ENCODE results near the gene PNPLA3. TPM values are rescaled to one million over a fixed set of nuclear protein-coding genes. Genes with fewer than 3 reads are reported as not detected.

Gene PNPLA3
- total RNA-seq, 1 donor from 2014 or later = 6.1 TPM

DNA sequence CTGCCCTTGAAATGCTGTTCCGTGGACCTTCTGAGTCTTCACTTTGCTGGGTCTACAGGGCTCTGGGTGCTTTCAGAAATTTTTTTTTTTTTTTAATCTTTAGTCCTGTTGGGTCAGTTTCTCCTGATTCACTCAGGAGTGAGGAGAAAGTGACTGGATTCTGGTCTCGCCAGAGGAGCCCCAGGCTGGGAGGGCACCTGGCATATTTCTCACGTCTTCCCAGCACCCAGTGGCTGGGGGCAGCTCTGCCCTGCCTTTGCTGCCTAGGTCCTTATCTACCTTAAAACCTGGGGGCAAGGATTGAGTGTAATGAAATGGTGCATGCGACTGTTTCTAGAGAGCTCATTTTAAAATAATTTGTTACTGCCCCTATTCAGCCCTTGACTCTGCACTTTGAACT lies 55.0 kb downstream of the PNPLA3 start:
- DNase-seq (ENCODE audit: low spot score in 2 of 2, unreplicated experiment in 2 of 2) = no peak
- H3K4me1 Mint-ChIP-seq = no peaks in the 10 kb centered on the region
- no peaks in the 10 kb centered on the region for H3K27me3 Mint-ChIP-seq (ENCODE audit: low read depth)
- no peak overlapping the region for H3K27ac Mint-ChIP-seq
- no peaks in the 10 kb centered on the region for H3K9me3 Mint-ChIP-seq
- TF ChIP-seq, protein P1, sequence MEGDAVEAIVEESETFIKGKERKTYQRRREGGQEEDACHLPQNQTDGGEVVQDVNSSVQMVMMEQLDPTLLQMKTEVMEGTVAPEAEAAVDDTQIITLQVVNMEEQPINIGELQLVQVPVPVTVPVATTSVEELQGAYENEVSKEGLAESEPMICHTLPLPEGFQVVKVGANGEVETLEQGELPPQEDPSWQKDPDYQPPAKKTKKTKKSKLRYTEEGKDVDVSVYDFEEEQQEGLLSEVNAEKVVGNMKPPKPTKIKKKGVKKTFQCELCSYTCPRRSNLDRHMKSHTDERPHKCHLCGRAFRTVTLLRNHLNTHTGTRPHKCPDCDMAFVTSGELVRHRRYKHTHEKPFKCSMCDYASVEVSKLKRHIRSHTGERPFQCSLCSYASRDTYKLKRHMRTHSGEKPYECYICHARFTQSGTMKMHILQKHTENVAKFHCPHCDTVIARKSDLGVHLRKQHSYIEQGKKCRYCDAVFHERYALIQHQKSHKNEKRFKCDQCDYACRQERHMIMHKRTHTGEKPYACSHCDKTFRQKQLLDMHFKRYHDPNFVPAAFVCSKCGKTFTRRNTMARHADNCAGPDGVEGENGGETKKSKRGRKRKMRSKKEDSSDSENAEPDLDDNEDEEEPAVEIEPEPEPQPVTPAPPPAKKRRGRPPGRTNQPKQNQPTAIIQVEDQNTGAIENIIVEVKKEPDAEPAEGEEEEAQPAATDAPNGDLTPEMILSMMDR (IDR thresholded peaks at IDR 0.05; ENCODE audit: unreplicated experiment) = no peak
- H3K4me3 Mint-ChIP-seq = no peak overlapping the region
- peaks cover 46% of the 10 kb centered on the region for H3K36me3 Mint-ChIP-seq

DNA sequence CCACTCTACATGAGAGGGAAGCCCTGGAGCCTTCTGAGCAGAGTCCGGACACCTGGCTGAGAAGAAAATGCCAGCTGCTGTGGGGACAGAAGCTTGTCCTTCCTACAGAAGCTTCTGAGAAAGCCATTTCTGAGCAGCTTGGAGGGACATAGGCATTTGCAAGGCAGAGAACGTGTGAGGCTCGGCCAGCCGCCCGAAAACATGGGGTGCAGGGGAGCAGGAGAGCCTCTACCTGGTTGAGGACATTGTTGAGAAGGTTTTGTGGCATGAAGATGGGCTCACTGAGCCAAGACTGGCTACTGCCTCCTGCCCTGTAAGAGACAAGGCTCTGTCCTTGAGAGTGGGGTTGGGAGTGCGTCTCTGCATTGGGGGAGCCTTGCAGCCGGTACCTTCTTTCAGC lies 57.0 kb downstream of the PNPLA3 start:
- TF ChIP-seq, protein P1 (IDR thresholded peaks at IDR 0.05; ENCODE audit: unreplicated experiment) = no peak
- H3K9me3 Mint-ChIP-seq = no peaks in the 10 kb centered on the region
- no peaks in the 10 kb centered on the region for H3K27me3 Mint-ChIP-seq (ENCODE audit: low read depth)
- H3K27ac Mint-ChIP-seq = no peak overlapping the region
- H3K36me3 Mint-ChIP-seq = peaks cover 42% of the 10 kb centered on the region
- H3K4me3 Mint-ChIP-seq = no peak overlapping the region
- no peaks in the 10 kb centered on the region for H3K4me1 Mint-ChIP-seq
- DNase-seq (ENCODE audit: low spot score in 2 of 2, unreplicated experiment in 2 of 2) = no peak

DNA sequence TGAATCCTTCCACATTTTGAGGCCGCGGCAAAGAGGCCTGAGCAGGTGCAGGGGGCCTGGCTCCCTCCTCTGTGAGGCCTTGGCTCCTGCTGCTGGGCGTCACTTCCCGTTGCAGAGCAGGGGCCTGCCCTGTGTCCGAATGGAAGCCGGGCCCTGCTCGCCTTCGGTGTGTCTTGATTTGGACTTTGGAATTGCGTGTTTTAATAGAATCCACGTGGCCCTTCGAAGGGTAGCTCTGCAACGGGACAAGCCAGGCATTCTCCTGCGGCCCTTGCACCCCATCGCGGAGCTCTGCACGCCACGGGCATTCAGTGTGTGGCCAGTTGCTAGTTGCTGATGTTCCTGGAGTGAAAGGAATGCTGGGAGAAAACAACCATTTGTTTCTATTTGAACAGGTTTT lies 57.4 kb downstream of the PNPLA3 start:
- no peak overlapping the region for H3K27ac Mint-ChIP-seq
- H3K4me3 Mint-ChIP-seq = no peak overlapping the region
- DNase-seq (ENCODE audit: low spot score in 2 of 2, unreplicated experiment in 2 of 2) = no peak
- peaks cover 39% of the 10 kb centered on the region for H3K36me3 Mint-ChIP-seq
- no peaks in the 10 kb centered on the region for H3K4me1 Mint-ChIP-seq
- TF ChIP-seq, protein P1 (IDR thresholded peaks at IDR 0.05; ENCODE audit: unreplicated experiment) = no peak
- no peaks in the 10 kb centered on the region for H3K9me3 Mint-ChIP-seq
- H3K27me3 Mint-ChIP-seq (ENCODE audit: low read depth) = no peaks in the 10 kb centered on the region

DNA sequence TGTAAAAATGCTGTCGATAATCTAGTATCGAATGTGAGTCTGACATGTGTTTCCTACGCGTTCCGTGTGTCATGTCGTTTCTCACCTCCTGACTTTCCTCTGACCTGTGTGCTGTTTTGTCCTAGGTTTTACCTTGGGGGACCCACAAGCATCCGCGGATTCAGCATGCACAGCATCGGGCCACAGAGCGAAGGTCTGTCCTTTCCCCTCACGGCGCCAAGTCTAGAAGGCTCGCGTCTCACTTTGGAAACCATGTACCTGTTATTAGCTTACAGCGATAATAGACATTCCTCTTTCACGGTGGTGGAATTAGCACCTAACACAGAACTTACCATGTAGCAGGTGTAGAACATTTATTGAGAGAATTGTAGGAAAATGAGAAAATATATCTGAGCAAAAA lies 60.2 kb downstream of the PNPLA3 start:
- Mint-ChIP-seq H3K27ac (no peak overlapping the region), H3K4me1 (no peaks in the 10 kb centered on the region), H3K9me3 (no peaks in the 10 kb centered on the region), H3K4me3 (no peak overlapping the region), H3K36me3 (peaks cover 38% of the 10 kb centered on the region), H3K27me3 (ENCODE audit: low read depth) (no peaks in the 10 kb centered on the region)
- no peak for DNase-seq (ENCODE audit: low spot score in 2 of 2, unreplicated experiment in 2 of 2)
- TF ChIP-seq, protein P1 (IDR thresholded peaks at IDR 0.05; ENCODE audit: unreplicated experiment) = no peak

DNA sequence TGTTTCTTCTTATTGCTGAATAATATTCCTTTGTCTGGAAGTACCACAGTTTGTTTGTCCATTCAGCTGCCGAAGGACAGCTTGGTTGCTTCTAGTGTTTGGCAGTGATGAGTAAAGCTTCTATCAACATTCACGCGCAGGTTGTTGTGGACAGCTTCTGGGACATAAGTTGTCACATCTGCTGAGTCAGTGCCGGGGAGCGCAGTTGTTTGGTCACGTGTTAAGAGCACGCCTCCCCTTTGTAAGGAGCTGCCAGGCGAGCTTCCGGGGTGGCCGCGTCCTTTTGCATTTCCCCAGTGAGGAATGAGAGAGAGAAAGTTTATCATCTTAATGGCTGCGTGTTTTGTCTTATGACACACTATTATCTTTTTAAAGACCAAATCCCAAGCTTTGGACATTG lies 61.9 kb downstream of the PNPLA3 start:
- Mint-ChIP-seq H3K36me3 (peaks cover 27% of the 10 kb centered on the region), H3K9me3 (no peaks in the 10 kb centered on the region), H3K4me1 (no peaks in the 10 kb centered on the region), H3K4me3 (no peak overlapping the region), H3K27ac (no peak overlapping the region), H3K27me3 (ENCODE audit: low read depth) (no peaks in the 10 kb centered on the region)
- TF ChIP-seq, protein P1 (IDR thresholded peaks at IDR 0.05; ENCODE audit: unreplicated experiment) = no peak
- DNase-seq (ENCODE audit: low spot score in 2 of 2, unreplicated experiment in 2 of 2) = no peak
